AG20443 (cell line): ENCODE results near the gene SPATS2L.

Experiments used
- DNase-seq: peaks from one replicate; pipeline ENCODE4 v3.0.0; 2012; ENCODE audit warnings: low spot score, mixed read lengths

SPATS2L gene

DNA sequence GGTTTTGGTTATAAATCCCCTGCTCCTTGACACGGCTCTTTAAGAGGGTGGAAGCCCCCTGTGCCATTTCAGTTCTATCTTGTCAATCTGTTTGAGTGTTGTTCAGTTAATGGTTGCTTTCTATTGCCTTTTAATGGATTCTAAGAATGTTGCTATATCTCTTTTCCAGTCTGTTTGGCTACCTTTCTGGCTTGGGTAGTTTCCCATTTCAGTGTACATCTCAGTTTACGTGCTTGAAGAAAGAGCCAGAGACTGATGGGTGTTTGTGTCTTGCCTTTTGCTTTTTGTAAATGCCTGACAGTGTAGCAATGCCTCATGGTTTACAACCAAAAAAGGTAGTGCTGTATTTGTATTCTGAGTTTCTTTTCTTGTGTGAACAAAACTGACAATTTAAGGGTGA is 45.3 kb downstream of the SPATS2L start:
- DNase-seq: no peak

DNA sequence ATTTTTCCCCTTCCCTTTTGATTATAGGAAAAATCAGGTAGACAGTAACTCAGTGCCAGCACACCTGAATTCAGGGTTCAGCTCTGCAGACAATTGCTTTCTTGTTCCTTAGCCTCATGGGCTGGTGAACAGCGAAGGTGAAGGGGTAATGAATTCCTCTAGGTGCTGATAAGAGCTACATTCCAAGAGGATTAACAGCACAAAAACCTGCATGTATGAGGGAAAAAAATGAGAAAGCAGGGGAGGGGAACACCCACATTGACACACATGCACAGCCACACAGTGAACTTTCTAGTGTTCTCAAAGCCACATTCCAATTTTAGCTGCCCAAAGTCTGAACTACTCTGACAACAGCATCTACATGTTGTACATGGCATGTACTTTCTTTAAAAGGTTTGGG is 46.1 kb downstream of the SPATS2L start:
- DNase-seq: no peak

DNA sequence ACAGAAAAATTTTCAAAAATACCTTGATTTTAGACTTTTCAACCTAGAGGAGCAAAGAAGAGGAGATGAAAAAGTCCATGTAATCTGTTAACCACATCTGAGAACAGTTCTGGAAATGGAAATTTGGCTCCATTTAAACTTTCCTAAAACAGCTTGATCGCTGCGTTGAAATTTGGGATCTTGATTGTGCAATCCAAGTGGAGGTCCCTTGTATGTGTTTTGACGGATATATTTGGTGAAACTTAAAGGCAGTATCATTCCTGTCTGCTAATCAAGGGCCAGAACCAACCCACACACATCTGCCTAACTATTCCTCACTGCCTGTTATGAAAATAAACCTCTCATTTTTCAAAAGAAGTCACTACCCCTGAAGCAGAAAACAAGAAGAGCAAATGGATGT is 46.6 kb downstream of the SPATS2L start:
- DNase-seq: no peak

DNA sequence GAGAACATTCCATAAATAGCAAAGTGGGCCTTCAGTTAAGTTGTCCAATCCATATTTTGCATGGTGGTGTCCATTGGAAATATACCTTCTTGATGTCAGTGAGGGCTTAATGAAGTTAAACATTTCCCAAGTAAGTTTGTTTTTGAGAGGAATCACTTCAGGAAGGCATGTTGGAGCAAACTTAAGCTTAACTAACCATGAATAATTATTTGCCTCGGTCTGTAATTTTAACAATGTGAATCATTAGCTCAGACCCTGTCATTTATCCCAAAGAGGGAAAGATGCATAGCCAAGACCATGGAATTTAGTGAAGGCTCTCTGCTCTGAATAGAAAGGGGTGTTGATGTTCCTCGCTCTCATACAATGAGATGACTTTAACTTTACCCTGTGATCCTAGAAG is 47.4 kb downstream of the SPATS2L start:
- no peak for DNase-seq

DNA sequence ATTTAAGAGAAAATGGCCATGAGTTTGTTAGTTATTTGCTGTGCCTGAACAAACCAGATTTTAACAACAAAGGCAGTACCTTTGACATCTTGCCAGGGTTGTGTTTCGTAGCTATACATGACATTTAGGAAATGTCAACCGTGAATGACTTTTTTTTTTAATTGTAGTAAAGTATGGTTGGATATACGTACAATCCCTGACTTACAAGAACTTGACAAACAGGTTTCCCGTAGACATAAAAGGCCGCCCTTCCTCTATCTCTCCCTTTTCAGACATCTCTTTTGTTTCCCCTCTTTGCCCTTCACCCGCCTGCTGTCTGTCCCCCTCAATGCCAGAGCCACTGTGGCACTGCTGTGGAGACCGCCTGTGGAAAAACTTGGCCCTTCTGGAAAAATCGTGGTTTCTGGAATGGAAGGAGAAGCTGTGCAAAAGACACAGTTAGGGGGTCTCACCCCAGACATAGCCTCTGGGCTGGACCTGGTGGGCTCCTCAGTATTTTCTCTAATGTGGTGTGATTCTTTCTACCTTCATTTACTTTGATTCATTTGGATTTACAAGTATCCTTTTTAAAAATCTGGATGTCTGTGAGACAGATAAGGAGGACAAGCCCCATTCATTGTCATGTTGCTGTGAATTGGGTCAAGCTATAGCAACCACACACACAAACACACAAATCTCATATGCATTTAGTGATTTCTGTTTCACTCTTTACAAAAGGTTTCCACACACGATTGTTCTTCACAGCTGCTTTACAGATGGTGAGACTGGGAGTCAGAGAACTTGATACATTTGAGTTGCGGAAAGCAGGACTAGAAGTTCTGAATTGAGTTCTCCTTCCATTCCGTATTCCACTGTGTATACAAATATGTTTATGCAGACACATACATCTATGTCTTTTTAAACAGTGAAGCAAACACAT is 48.6 kb downstream of the SPATS2L start:
- DNase-seq: no peak

DNA sequence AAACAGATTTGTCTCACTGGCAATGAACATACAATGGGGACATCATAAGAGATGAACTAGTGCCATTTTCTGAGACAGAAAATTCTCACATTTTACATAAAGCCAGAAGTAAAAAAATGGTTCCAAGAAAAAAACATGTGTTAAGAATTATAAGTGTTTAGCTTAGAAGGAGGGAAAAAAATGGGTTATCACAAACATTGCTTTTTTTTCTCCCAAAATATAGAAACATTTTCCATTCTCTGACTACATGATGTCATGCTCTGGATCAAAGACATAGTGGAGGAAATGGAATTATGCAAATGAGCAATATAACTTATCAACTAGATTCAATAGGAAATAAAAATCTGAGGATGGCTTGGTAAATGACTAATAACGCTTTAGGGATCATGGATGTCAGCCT is 49.8 kb downstream of the SPATS2L start:
- DNase-seq: no peak

DNA sequence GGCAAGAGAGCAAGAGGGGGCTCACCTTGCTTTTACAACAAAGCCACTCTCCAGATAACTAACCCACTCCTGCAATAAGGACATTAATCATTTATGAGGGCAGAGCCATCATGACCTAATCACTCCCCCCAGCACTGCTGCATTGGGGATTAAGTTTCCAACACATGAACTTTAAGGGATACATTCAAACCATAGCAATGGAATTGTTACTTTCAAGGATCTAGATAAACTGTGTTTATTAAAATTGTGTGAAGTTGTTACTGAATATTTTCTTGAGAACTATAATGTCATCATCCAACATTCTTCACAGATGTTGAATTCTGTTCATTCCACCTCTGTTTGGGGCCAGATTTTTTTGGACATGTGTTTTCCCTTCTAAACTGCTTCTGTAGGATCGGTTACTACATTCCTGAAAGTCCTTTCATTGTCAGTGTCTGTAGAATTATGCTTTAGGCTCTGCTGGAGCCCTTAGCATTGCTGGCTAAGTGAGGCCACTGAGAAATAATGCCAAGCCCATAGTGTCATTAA is 50.4 kb downstream of the SPATS2L start:
- DNase-seq: peak; percentile 62

DNA sequence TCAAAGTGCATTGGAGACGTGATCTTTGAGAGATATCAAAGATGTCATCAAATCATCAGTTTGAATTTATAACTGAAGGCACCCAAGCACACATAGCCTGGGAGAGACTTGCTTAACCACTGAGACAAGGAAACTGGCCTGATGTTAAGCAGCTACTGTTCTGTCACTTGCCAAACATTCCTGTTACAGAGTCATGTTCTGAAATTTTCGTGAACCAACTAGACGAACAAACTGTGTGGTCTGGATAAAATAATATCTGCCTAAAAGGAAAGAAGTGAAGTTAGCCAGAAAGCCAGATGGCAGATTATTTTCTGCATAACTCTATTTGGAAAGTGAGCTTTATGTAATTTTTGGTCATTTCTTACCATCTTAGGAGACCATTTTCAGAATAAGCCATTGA is 51.4 kb downstream of the SPATS2L start:
- peak; percentile 49 for DNase-seq

DNA sequence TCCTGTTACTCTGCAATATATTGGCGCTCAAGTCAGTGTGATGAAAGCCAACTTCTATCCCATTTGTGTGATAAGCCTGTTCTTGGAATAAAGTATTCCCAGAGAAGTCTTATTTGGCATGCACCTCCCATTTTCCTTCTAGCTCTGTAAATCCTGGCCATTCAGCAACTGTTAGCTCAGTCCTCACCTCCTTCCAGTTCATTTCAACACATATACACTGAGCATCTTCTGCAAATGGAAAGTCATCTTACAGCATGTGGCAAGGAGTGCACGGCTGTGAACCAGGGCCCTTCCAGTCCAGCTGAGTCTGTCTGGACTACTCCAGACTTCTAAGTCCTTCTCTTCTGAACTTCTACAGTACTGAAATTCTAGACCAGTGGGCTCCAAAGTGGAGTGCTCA is 53.1 kb downstream of the SPATS2L start:
- no peak for DNase-seq

DNA sequence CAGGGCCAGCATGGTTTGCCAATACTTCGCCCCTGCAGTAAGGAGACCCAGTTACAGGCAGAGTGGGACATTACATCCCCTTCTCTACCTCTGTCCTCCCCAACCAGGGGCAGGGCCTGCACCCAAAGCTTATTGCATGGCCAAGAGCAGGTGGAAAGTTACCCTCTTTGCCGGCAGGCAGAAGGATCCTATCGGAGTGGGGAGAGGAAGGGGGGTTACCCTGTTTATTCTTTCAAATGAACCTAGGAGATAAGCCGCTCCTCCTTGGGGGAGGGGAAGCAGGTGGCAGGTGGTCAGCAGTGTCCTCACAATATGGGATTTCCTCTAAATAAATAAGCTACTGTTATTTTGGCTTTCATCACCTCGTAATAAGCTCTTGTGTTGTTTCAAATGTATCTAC is 53.9 kb downstream of the SPATS2L start:
- no peak for DNase-seq

DNA sequence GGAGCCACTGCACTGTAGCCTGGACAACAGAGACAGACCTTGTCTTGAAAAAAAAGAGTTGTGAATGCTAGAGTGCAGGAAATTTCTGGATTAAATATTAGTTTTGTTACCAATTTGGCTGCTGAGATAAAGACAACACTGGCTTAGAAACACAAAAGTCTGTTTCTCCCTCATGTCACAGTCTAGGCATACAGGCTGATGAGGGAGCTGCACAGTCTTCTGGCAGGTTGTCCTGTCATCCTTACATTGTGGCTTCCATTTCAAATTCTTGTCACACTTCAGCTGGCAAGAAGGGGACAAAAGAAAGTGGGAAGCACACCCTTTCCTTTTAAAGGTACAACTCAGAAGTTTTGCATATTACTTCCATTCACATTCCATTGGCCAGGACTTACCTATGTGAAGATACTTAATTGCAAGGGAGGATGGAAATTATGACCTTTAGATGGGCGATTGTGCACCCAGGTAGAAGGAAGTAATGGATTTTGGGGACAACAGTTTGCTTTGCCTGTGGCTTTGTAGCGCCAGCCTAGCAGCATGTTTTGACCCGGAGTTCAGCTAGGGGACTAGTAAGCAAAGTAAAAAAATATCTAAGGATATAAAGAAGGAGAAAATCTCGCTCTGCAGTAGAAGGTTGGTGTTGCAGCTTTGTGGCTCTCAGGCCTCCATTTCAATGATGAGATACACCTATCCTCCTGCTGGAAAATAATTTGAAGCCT is 55.9 kb downstream of the SPATS2L start:
- DNase-seq: no peak

DNA sequence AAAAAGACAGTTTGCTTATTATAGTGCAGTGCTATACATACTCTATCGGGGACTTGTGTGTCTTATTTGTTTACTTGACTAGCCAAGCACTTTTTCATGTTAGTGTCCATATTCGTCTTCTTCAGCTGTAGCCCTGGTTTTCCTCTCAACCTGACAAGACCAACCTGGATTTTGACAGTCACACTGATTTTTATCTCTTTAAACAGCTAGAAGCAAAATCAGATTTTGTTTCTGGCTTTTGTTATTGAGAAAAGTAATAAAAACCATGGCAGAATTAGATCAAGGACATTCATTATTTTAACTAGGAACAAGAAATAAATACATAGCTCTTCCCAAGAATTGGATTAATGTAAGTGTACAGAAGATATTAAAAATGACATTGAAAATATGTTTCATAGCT is 56.8 kb downstream of the SPATS2L start:
- DNase-seq: no peak

DNA sequence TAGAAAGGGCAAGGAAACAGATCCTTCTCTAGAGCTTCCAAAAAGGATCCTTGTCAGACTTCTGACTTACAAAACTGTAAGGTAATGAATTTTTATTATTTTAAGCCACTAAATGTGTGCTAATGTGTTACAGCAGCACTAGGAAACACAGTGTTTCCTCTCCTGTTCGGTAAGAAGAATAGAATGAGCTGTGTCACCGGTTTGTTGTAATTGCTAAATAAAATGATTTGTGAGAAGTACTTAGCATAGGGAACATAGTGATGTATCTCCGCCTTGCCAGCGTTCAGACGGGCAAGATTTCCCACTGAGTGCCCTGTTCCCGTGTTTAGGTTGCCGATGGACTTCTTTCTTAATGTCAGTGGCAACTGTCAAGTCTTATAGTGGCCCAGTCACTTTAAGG is 57.6 kb downstream of the SPATS2L start:
- no peak for DNase-seq

DNA sequence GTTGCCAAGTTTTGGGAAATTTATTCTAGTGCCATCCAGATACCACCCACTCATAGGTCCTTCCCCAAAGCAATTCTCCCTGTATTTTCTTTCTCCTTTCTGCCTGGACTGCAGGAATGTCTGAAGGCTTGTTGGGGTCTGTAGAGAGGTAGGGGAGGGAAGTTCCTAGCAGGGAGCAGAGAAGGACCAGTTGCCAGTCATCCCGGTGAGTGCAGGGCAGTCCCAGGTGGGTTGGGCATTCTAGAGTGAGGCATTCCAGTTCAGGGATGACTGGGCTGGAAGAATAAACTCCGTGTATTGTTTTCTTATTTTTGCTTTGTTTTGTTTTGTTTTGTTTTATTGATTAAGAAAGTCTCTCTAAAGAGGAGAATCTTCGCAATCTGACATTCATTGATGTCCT is 58.1 kb downstream of the SPATS2L start:
- DNase-seq: no peak

DNA sequence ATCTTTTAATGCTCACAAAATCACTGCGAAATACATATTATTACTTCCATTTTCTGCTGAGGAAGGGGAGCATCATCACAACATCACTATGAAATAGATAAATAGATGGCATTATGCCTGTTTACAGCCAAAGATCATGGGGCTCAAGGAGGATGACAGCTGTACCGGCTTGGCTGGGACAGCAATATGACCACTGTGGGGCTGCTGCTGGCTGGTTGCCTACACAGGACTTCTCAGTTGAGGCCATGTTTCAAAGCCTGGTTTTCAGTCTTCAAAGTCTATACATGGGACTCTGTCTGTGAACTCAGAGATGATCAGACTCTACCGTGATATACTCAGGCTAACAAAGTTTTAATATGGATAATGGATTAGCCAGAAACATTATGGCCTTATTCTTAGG is 58.7 kb downstream of the SPATS2L start:
- DNase-seq: no peak

DNA sequence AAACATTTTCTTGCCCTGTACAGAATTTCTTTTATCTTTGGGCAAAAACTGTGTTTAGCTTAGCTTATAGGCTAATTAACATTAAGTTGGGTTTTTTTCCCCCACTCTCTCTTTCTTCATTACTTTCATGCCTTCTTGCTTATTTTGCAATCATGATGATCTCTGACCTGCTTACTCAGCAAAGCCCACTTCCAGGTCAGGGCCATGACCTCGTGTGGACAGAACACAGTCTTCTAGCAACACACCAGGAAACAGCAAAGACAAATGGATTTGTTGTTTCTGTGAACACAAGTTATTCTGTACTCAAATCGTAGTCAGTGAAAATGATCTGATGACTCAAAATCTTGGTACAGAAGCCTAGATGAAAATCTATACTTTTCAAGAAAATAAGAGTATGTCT is 60.7 kb downstream of the SPATS2L start:
- DNase-seq: no peak

DNA sequence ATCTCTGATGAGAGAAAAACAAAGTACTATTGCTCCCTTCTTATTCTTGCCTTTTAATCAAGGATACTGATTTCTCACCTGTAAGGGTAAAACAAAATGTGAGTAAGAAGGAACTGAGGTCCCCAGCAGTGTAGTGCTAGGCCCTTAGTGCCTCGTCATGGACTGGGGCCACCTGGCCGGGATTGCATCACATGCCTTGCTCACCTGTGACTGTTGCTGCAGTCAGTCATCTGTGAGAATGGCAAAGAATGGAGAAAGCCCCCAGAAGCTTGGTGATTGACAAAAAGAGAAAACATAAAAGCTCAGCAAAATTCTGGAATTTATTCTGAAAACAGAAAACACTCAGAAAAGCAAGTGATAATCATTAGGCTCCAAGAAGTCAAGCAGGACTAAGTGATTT is 63.4 kb downstream of the SPATS2L start:
- DNase-seq: no peak

DNA sequence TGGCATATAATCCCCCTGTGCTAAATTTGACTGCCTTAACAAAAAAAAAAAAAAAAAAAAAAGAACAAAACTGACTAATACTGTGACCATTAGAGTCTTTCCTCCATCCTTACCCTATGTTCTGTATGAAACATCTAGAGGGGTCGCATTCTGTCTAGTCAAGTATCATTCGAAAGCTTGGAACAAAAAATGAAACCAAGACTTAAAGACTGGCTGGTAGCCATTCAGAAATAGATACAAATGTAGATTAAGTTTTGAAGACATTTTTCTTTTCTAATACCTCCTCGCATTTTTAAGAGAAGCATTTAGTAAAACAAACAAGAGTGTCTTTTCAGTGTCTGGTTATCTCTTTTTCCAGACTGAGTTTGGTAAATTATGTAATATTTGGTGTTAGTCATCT is 66.7 kb downstream of the SPATS2L start:
- DNase-seq: no peak

DNA sequence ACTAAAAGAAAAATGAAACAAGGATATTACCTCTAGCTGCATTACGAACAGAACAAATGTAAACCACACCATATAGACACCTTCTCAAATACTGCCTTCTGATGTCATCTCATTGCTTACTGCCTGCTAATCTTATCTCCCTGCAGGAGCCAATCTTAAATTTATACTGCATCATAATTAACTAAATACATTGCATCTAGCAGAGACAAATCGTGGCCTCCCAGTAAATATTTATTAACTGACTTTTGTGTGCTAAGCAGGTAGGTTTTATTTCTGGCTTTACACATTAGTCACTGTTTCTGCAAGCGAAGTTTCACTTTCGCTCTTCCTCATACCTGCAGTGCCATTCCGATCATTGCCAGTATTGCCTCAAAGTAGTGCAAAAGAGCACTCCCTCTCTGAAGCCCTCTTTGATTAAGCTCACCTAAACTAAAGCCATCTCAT is 67.5 kb downstream of the SPATS2L start:
- no peak for DNase-seq

DNA sequence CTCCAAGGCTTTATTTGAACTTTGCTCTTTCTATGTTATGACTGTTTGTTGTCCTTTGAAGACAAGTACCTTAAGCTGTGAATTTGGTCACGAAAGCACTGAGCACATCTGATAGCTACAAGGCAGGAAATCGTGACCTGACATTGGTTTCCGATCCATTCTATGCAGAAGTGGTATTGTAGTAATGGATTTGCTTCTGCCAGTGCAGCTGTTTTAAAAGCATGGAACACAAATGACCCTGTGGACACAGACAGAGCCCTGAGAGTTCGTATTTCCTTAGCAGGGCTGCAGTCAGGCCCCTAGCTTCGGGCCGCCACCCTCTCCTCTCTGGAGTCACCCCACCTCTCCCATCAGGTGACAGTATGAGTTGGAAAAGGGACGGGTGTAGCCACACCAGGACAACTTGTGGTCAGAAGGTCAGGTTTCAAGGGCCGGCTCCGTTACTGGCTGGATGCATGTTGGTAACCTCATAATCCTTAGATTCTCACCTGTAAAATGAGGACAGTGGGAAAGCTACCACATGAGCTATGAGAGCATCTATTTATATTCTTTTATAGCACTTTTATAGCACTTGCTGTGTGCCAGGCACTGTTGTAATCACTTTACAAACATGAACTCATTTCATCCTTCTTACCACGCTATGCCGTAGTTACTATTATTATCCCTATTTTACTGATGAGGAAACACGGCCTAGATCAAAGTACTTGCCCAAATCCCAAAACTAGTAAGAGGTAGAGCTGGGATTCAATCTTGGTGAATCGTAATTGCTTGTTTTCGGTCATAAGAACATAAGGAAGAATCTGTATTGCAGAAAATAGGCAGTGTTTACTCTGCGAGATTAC is 70.2 kb downstream of the SPATS2L start:
- no peak for DNase-seq

DNA sequence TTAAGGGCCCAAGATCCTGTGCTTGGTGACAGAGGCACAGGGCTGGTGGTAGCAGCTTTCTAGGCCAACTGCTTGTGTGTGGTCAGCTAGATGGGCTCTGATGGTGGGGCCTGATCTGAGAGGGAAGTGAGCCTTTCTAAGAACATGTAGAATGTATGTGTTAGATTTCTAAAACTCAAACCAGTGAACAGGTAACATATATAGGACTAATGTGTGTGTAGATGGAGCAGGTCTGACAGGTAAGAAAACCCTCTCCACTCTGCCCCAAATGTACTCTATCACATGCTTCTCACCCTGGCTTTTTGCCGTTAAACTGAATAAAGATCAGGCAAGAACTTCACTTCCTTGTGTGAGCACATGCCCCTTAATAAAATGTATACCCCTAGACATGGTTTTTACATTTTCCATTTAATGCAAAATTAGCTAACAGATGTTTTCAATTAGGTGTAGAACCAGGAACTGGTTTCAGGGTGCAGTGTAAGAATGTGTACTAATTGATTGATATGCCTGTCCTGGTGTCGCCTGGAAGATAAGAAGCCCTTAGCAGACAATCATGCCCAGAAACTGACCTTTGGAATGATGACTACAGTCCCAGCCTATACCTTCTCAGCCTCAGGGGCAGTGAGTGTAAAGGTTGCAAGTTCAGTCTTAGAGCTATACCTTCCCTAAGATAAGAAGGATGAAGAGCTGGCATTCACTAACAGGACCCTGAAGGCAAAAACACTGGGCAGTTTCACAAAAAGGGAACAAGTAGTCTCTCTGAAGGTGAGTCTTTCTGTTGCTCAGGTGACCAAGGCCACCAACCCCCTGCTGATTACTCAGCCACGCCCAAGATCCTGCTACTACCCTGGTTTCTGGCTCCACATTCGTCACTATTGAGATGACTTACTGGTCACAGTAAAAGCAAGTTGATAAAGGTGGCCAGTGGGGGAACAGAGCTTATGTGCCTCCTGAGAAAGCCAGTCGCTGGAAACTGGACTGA is 71.2 kb downstream of the SPATS2L start:
- DNase-seq: no peak
